K562 (cell line): ENCODE results near the gene PCDHA7. TPM values are rescaled to one million over a fixed set of nuclear protein-coding genes. Genes with fewer than 3 reads are reported as not detected.
"Not testable (repeated sequence)": the region's sequence is repeated elsewhere in the genome, so short reads cannot be mapped to it uniquely, and the experiment has no call there.

Source experiments
- ATAC-seq: fragments of 200-7000 bp; cut with Tn5 transposase; 3 replicates; pipeline ENCODE4 v1.9.1; 2020; ENCODE audit warnings: moderate library complexity
- BruUV-seq: library from RNA; stranded (reverse); fragments of 400-500 nt; replicated peaks from 2 replicates; lab custom pipeline; 2021; lab: Mats Ljungman, UMichigan
- CTCF ChIA-PET: fragments of 300-600 bp; formaldehyde crosslinking; extraction: SDS; loops from one replicate; lab custom pipeline; 2021; ENCODE audit warnings: low intra/inter-chr PET ratio; lab: Yijun Ruan, JAX
- POLR2A ChIA-PET: fragments of 300-600, 350-650 bp; sonication (Branson Sonifier 250); formaldehyde crosslinking; extraction: SDS; loops from one replicate; lab custom pipeline; 2021; ENCODE audit warnings: antibody characterized with exemption, inconsistent platforms; lab: Yijun Ruan, JAX
- DNase-seq, 4 experiments: peaks; one replicate each; pipeline versions ENCODE4 v3.0.0 to v3.0.0-alpha.2; 2011 to 2018; ENCODE audit warnings: low spot score in 3 of 4, mixed read lengths in 3 of 4; ENCODE audit errors: extremely low read depth in 1 of 4
- FAIRE-seq: peaks from 2 replicates; lab custom pipeline; 2011; peaks lifted over from hg19 to GRCh38; lab: Jason Lieb, UNC
- H2AFZ ChIP-seq: 2 replicates; pipeline ENCODE4 v1.6.0; 2011; ENCODE audit warnings: low read depth, low read length, control low read depth, inconsistent platforms
- H3K27ac ChIP-seq: fragments of 200-600 bp; 3 replicates; pipeline ENCODE4 v1.8.0; 2011; ENCODE audit warnings: low read depth, mild to moderate bottlenecking, control low read depth, inconsistent platforms, low read length, moderate library complexity, mixed read lengths; ENCODE audit errors: extremely low read depth
- H3K27me3 ChIP-seq, 2 experiments: fragments of 300-600 bp in 1 of 2; 2 replicates in 1 of 2; 3 replicates in 1 of 2; pipeline versions ENCODE4 v1.6.0 to v1.8.0; 2011; ENCODE audit warnings: inconsistent platforms in 2 of 2, low read length in 2 of 2, mild to moderate bottlenecking in 1 of 2, mixed read lengths in 1 of 2, moderate library complexity in 1 of 2; ENCODE audit not compliant: control insufficient read depth in 2 of 2, insufficient read depth in 2 of 2
- H3K36me3 ChIP-seq: fragments of 300-600 bp; 3 replicates; pipeline ENCODE4 v1.8.0; 2011; ENCODE audit warnings: mild to moderate bottlenecking, low read length, inconsistent platforms; ENCODE audit not compliant: control insufficient read depth, insufficient read depth
- H3K4me1 ChIP-seq, 2 experiments: fragments of 200-600 bp in 1 of 2; replicated peaks in 1 of 2; 2 replicates in 1 of 2; 3 replicates in 1 of 2; pipeline versions ENCODE4 v1.5.1 to v1.8.0; 2011; ENCODE audit warnings: inconsistent platforms in 2 of 2, low read length in 2 of 2, mild to moderate bottlenecking in 1 of 2, mixed read lengths in 1 of 2, moderate library complexity in 1 of 2; ENCODE audit not compliant: control insufficient read depth in 2 of 2, insufficient read depth in 2 of 2
- H3K4me2 ChIP-seq: 2 replicates; pipeline ENCODE4 v1.6.1; 2011; ENCODE audit warnings: low read length, control low read depth, inconsistent platforms, mixed read lengths; ENCODE audit not compliant: insufficient read depth
- H3K4me3 ChIP-seq: fragments of 200-600 bp; sonication (generic), shearing (Covaris generic); 2 replicates; pipeline ENCODE4 v1.5.1; 2016; ENCODE audit warnings: control low read depth, inconsistent platforms
- H3K79me2 ChIP-seq: fragments of 200-600 bp; 3 replicates; pipeline ENCODE4 v1.8.0; 2011; ENCODE audit warnings: low read length, inconsistent platforms; ENCODE audit not compliant: control insufficient read depth, insufficient read depth
- H3K9ac ChIP-seq, 2 experiments: 2 replicates each; pipeline versions ENCODE4 v1.6.0 to v1.6.1; 2011; ENCODE audit warnings: low read depth in 2 of 2, low read length in 2 of 2, control low read depth in 1 of 2, inconsistent platforms in 1 of 2, mild to moderate bottlenecking in 1 of 2, mixed read lengths in 1 of 2; ENCODE audit not compliant: insufficient read depth in 1 of 2
- H3K9me1 ChIP-seq: one replicate; pipeline ENCODE4 v1.6.0; 2011; ENCODE audit warnings: inconsistent platforms, mild to moderate bottlenecking, low read length, moderate library complexity; ENCODE audit not compliant: control insufficient read depth, insufficient read depth
- H3K9me3 ChIP-seq: replicated peaks from 2 replicates; pipeline ENCODE4 v1.5.1; 2011; ENCODE audit warnings: low read depth, low read length, inconsistent platforms; ENCODE audit not compliant: control insufficient read depth, insufficient read depth
- H4K20me1 ChIP-seq: replicated peaks from 2 replicates; pipeline ENCODE4 v1.6.1; 2011; ENCODE audit warnings: low read length, inconsistent platforms, mixed read lengths; ENCODE audit not compliant: control insufficient read depth, insufficient read depth
- ATF2 ChIP-seq: sonication (generic); formaldehyde crosslinking; IDR thresholded peaks from 2 replicates; pipeline ENCODE4 v1.8.1; 2022; ENCODE audit warnings: missing genetic modification reagents
- BHLHE40 ChIP-seq: IDR thresholded peaks from 2 replicates; pipeline ENCODE4 v1.6.1; 2011; ENCODE audit warnings: low read length, improper control_type of control experiment
- CC2D1A ChIP-seq: fragments of 450-650 bp; IDR thresholded peaks from 2 replicates; pipeline ENCODE4 v1.6.1; 2017; ENCODE audit warnings: mild to moderate bottlenecking
- FOXM1 ChIP-seq, 2 experiments: fragments of 450-650 bp in 1 of 2; sonication (generic) in 1 of 2; formaldehyde crosslinking in 1 of 2; IDR thresholded peaks; 2 replicates each; pipeline versions ENCODE4 v1.6.1 to v1.9.0; 2017 to 2022; ENCODE audit warnings: low read depth in 2 of 2, mild to moderate bottlenecking in 2 of 2, missing genetic modification reagents in 1 of 2, moderate library complexity in 1 of 2
- MNT ChIP-seq, 2 experiments: fragments of 450-650 bp; conservative IDR thresholded peaks; 2 replicates each; pipeline ENCODE4 v1.6.1; 2017; ENCODE audit warnings: mild to moderate bottlenecking in 2 of 2, moderate library complexity in 2 of 2
- ZNF124 ChIP-seq: sonication (generic); formaldehyde crosslinking; IDR thresholded peaks from 2 replicates; pipeline ENCODE4 v1.8.1; 2022; ENCODE audit warnings: missing genetic modification reagents
- WGBS: fragments of 100-300 bp; shearing (Covaris generic); methylation state at CpG from one replicate; pipeline ENCODE4 v1.1.6; 2016; ENCODE audit warnings: low coverage, mixed read lengths; ENCODE audit not compliant: insufficient coverage; ENCODE audit errors: missing lambda C conversion rate; 5-methylcytosine and 5-hydroxymethylcytosine counted together
- in situ Hi-C: fragments of 300-500 bp; cut with MboI; formaldehyde crosslinking; loops from 4 replicates; pipeline ENCODE4 v1.15.0; 2018; ENCODE audit warnings: inconsistent platforms, mixed read lengths
- intact Hi-C: fragments of 100-400 bp; cut with micrococcal nuclease; formaldehyde crosslinking; loops from 2 replicates; pipeline ENCODE4 v1.14.2; 2022
- polyA plus RNA-seq, 8 experiments: library from polyadenylated mRNA; depleted of rRNA in 4 of 8; stranded (reverse) in 5 of 8; unstranded in 3 of 8; fragments of >200 nt; fragmentation: Nextera tagmentation in 2 of 8; fragmentation: Illumina TruSeq in 1 of 8; extraction: Ambion mirVana in 2 of 8; extraction: Trizol in 1 of 8; gene quantifications; 2 replicates each; pipeline versions ENCODE4 v1.2.1 to v1.2.3, GENCODE V29; 2011 to 2014; ENCODE audit warnings: inconsistent platforms in 1 of 8, missing spikeins in 1 of 8
- total RNA-seq, 7 experiments: library from RNA; depleted of rRNA in 6 of 7; stranded (reverse); fragments of >200 nt in 6 of 7; fragmentation: Illumina TruSeq in 2 of 7; extraction: Trizol in 2 of 7; gene quantifications; 2 replicates each; pipeline versions ENCODE4 v1.2.1 to v1.2.3, GENCODE V29; 2011 to 2021; ENCODE audit warnings: low replicate concordance in 1 of 7

Gene PCDHA7
- total and polyA plus RNA-seq, 9 of the 15 experiments (the other 6 are each of a cell fraction or from before 2014, with no cell fraction given), result not detected

DNA sequence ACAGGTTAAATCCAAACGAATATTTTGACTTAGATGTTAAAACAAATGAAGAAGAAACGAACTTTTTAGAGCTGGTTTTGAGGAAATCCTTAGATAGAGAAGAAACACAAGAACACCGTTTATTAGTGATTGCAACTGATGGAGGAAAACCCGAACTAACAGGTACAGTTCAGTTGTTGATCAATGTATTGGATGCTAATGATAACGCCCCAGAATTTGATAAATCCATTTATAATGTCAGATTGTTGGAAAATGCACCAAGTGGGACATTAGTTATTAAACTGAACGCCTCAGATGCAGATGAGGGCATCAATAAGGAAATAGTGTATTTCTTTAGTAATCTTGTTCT lies 11.8 kb upstream of the PCDHA7 start (continued):
- TF ChIP-seq MNT (conservative IDR thresholded peaks at IDR 0.05), result no peak
- TF ChIP-seq BHLHE40, result no peak
- no peak for TF ChIP-seq FOXM1 (IDR thresholded peaks at IDR 0.05; ENCODE audit: low read depth)
- TF ChIP-seq FOXM1 (CRISPR knock-in tag; IDR thresholded peaks at IDR 0.05; ENCODE audit: low read depth), result no peak
- TF ChIP-seq ATF2, result no peak
- TF ChIP-seq ZNF124 (CRISPR knock-in tag), result no peak
- TF ChIP-seq CC2D1A, result no peak

GRCh38 chr5:140822969-140823368 lies 11.1 kb upstream of the PCDHA7 start:
- H3K4me3 ChIP-seq, in situ Hi-C loops, H2AFZ ChIP-seq, intact Hi-C loops, POLR2A ChIA-PET, FAIRE-seq, H3K4me2 ChIP-seq, H3K9ac ChIP-seq, H3K79me2 ChIP-seq, DNase-seq, H3K9me3 ChIP-seq, ATAC-seq, BruUV-seq, H3K27me3 ChIP-seq, CTCF ChIA-PET, H3K9me1 ChIP-seq, H3K36me3 ChIP-seq, H3K27ac ChIP-seq, H4K20me1 ChIP-seq: not testable (repeated sequence)
- peaks cover 0 to 16% of the 10 kb centered on the region in 2 experiments; a peak in 2 of 5 replicates for H3K4me1 ChIP-seq
- WGBS, result 33% methylated on average over 38 of the region's 48 CpGs
